Keratinocyte (primary cell): ENCODE data around the gene MLXIPL. TPM values are rescaled to one million over a fixed set of nuclear protein-coding genes. Genes with fewer than 3 reads are reported as not detected.

ENCODE experiments used
- DNase-seq: peaks from one replicate; pipeline ENCODE4 v3.0.0-alpha.2; 2011; ENCODE audit warnings: low read depth, missing footprints, low spot score
- FAIRE-seq: peaks from 2 replicates; lab custom pipeline; 2011; peaks lifted over from hg19 to GRCh38; lab: Jason Lieb, UNC
- H2AFZ ChIP-seq: 2 replicates; pipeline ENCODE4 v1.6.0; 2012; ENCODE audit warnings: low read length, control low read depth, inconsistent platforms; ENCODE audit not compliant: control insufficient read depth
- H3K27ac ChIP-seq: 2 replicates; pipeline ENCODE4 v1.5.1; 2011; ENCODE audit warnings: low read length; ENCODE audit not compliant: control insufficient read depth, insufficient read depth
- H3K27me3 ChIP-seq: 3 replicates; pipeline ENCODE4 v1.6.0; 2011; ENCODE audit warnings: low read length; ENCODE audit not compliant: control insufficient read depth, insufficient read depth; ENCODE audit errors: extremely low read depth
- H3K36me3 ChIP-seq, 2 experiments: 2 replicates in 1 of 2; 3 replicates in 1 of 2; pipeline ENCODE4 v1.5.1; 2011; ENCODE audit warnings: low read length in 2 of 2, mild to moderate bottlenecking in 1 of 2; ENCODE audit not compliant: control insufficient read depth in 2 of 2, insufficient read depth in 2 of 2; ENCODE audit errors: extremely low read depth in 1 of 2
- H3K4me1 ChIP-seq: 3 replicates; pipeline ENCODE4 v1.5.1; 2011; ENCODE audit warnings: low read length; ENCODE audit not compliant: control insufficient read depth, insufficient read depth; ENCODE audit errors: extremely low read depth
- H3K4me2 ChIP-seq: 3 replicates; pipeline ENCODE4 v1.6.0; 2011; ENCODE audit warnings: low read depth, low read length; ENCODE audit not compliant: control insufficient read depth, insufficient read depth; ENCODE audit errors: extremely low read depth
- H3K4me3 ChIP-seq, 3 experiments: fragments of 200-600 bp in 1 of 3; sonication (generic) in 1 of 3; 2 replicates in 2 of 3; 3 replicates in 1 of 3; pipeline ENCODE4 v1.5.1; 2011 to 2016; ENCODE audit warnings: low read length in 3 of 3, mild to moderate bottlenecking in 3 of 3, control low read depth in 2 of 3, inconsistent platforms in 1 of 3, low read depth in 1 of 3, mixed read lengths in 1 of 3, mixed run types in 1 of 3, moderate library complexity in 1 of 3; ENCODE audit not compliant: control insufficient read depth in 2 of 3, insufficient read depth in 2 of 3; ENCODE audit errors: extremely low read depth in 1 of 3
- H3K79me2 ChIP-seq: 2 replicates; pipeline ENCODE4 v1.6.0; 2012; ENCODE audit warnings: low read length; ENCODE audit not compliant: control insufficient read depth, insufficient read depth
- H3K9ac ChIP-seq: 3 replicates; pipeline ENCODE4 v1.6.0; 2011; ENCODE audit warnings: low read length; ENCODE audit not compliant: control insufficient read depth, insufficient read depth; ENCODE audit errors: extremely low read depth
- H3K9me1 ChIP-seq: 3 replicates; pipeline ENCODE4 v1.6.0; 2011; ENCODE audit warnings: low read length; ENCODE audit not compliant: control insufficient read depth, insufficient read depth; ENCODE audit errors: extremely low read depth
- H3K9me3 ChIP-seq: 2 replicates; pipeline ENCODE4 v1.5.1; 2012; ENCODE audit warnings: low read depth, low read length; ENCODE audit not compliant: control insufficient read depth
- H4K20me1 ChIP-seq: 3 replicates; pipeline ENCODE4 v1.6.0; 2011; ENCODE audit warnings: low read length; ENCODE audit not compliant: control insufficient read depth, insufficient read depth; ENCODE audit errors: extremely low read depth
- dilution Hi-C: fragments of 300-500 bp; cut with MboI; formaldehyde crosslinking; loops from one replicate; pipeline ENCODE4 v1.7.0; 2020; ENCODE audit warnings: low sequenced_read_pairs; ENCODE audit not compliant: extremely low pct_ligation_motif_present
- polyA plus RNA-seq, 5 experiments: library from polyadenylated mRNA; depleted of rRNA in 3 of 5; stranded (reverse) in 3 of 5; stranded (forward) in 1 of 5; unstranded in 1 of 5; fragments of >200 nt; gene quantifications; 1 replicate in 1 of 5; 2 replicates in 3 of 5; 3 replicates in 1 of 5; pipeline versions ENCODE4 v1.2.1 to v1.2.3, GENCODE V29; 2011 to 2012; ENCODE audit warnings: missing spikeins in 2 of 5, low read depth in 1 of 5, low replicate concordance in 1 of 5
- TF ChIP-seq, protein P1 (sequence below), 3 experiments: IDR thresholded peaks in 1 of 3; conservative IDR thresholded peaks in 1 of 3; optimal IDR thresholded peaks in 1 of 3; 2 replicates in 2 of 3; 3 replicates in 1 of 3; pipeline versions ENCODE3 to v1.5.1; 2011; ENCODE audit warnings: low read length in 3 of 3, mild to moderate bottlenecking in 3 of 3, moderate library complexity in 2 of 3, control low read depth in 1 of 3, inconsistent platforms in 1 of 3; ENCODE audit not compliant: insufficient read depth in 2 of 3; ENCODE audit errors: extremely low read depth in 1 of 3

MLXIPL gene
- polyA plus RNA-seq, 1 donor (not counting 4 experiments of a cell fraction or from before 2014, with no cell fraction given), result 0.05 TPM

DNA sequence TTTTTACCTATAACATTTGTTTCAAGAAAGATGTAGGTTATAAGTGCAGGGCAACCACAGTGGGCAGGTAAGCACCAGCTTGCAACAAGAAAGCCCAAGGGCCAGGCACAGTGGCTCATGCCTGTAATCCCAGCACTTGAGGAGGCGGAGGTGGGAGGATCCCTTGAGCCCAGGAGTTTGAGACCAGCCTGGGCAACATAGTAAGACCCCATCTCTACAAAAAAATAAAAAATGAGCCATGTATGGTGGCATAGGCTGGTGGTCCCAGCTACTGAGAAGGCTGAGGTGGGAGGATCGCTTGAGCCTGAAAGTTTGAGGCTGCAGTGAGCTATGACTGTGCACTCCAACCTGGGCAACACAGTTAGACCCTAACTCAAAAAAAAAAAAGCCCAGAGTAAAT is 79.6 kb downstream of the MLXIPL start:
- DNase-seq (no peak), FAIRE-seq (no peak)
- H3K27ac ChIP-seq, result no peak overlapping the region
- H3K79me2 ChIP-seq, result peaks cover 59% of the 10 kb centered on the region
- H3K4me2 ChIP-seq, result no peak overlapping the region
- H2AFZ ChIP-seq, result no peak overlapping the region
- H3K36me3 ChIP-seq, result peaks cover 15 to 25% of the 10 kb centered on the region in 2 experiments
- no peaks in the 10 kb centered on the region for H3K9me3 ChIP-seq
- no peak overlapping the region for H3K4me3 ChIP-seq
- H3K9ac ChIP-seq, result no peak overlapping the region
- peaks cover 9% of the 10 kb centered on the region for H4K20me1 ChIP-seq
- no peaks in the 10 kb centered on the region for H3K27me3 ChIP-seq
- no peaks in the 10 kb centered on the region for H3K4me1 ChIP-seq
- H3K9me1 ChIP-seq, result no peaks in the 10 kb centered on the region
- dilution Hi-C loops, result no loop called here
- TF ChIP-seq, protein P1, sequence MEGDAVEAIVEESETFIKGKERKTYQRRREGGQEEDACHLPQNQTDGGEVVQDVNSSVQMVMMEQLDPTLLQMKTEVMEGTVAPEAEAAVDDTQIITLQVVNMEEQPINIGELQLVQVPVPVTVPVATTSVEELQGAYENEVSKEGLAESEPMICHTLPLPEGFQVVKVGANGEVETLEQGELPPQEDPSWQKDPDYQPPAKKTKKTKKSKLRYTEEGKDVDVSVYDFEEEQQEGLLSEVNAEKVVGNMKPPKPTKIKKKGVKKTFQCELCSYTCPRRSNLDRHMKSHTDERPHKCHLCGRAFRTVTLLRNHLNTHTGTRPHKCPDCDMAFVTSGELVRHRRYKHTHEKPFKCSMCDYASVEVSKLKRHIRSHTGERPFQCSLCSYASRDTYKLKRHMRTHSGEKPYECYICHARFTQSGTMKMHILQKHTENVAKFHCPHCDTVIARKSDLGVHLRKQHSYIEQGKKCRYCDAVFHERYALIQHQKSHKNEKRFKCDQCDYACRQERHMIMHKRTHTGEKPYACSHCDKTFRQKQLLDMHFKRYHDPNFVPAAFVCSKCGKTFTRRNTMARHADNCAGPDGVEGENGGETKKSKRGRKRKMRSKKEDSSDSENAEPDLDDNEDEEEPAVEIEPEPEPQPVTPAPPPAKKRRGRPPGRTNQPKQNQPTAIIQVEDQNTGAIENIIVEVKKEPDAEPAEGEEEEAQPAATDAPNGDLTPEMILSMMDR (optimal IDR thresholded peaks at IDR 0.05 in 1 of 3, IDR thresholded peaks at IDR 0.05 in 1 of 3, conservative IDR thresholded peaks at IDR 0.05 in 1 of 3; ENCODE audit: extremely low read depth in 1 of 3, insufficient read depth in 2 of 3, low read length in 3 of 3), result no peak

Other genes starting within 250 kb of the MLXIPL start
- gene FZD9, start 190.7 kb downstream of the MLXIPL start, polyA plus RNA-seq, result 0.08 to 0.16 TPM (median 0.13 TPM) in 3 replicates
- gene BAZ1B, start 102.2 kb downstream of the MLXIPL start, polyA plus RNA-seq, result 14.2 to 24.3 TPM (median 23.6 TPM) in 3 replicates
- 38.5 to 49.6 TPM (median 41.0 TPM) in 3 replicates for gene BCL7B, start 66.8 kb downstream of the MLXIPL start, polyA plus RNA-seq
- 29.4 to 39.9 TPM (median 31.2 TPM) in 3 replicates for gene TBL2, start 45.9 kb downstream of the MLXIPL start, polyA plus RNA-seq
- gene VPS37D, start 43.3 kb upstream of the MLXIPL start, polyA plus RNA-seq, result 0.65 to 1.5 TPM (median 0.81 TPM) in 3 replicates
- 4.9 to 5.7 TPM (median 5.0 TPM) in 3 replicates for gene DNAJC30, start 58.9 kb upstream of the MLXIPL start, polyA plus RNA-seq
- gene BUD23, start 59.1 kb upstream of the MLXIPL start, polyA plus RNA-seq, result 47.1 to 87.5 TPM (median 72.0 TPM) in 3 replicates
- gene STX1A, start 95.1 kb upstream of the MLXIPL start, polyA plus RNA-seq, result 19.4 to 37.9 TPM (median 22.4 TPM) in 3 replicates
- 11.3 to 15.2 TPM (median 11.5 TPM) in 3 replicates for gene ABHD11, start 114.3 kb upstream of the MLXIPL start, polyA plus RNA-seq
- not detected in 3 replicates for gene CLDN3, start 145.7 kb upstream of the MLXIPL start, polyA plus RNA-seq
- gene CLDN4, start 206.5 kb upstream of the MLXIPL start, polyA plus RNA-seq, result 7.2 to 14.8 TPM (median 13.7 TPM) in 3 replicates
- 0.90 to 1.4 TPM (median 0.97 TPM) in 3 replicates for gene METTL27, start 218.0 kb upstream of the MLXIPL start, polyA plus RNA-seq
- gene TMEM270, start 236.6 kb upstream of the MLXIPL start, polyA plus RNA-seq, result not detected in 3 replicates